ENCODE results near the gene NDST1.

DNA sequence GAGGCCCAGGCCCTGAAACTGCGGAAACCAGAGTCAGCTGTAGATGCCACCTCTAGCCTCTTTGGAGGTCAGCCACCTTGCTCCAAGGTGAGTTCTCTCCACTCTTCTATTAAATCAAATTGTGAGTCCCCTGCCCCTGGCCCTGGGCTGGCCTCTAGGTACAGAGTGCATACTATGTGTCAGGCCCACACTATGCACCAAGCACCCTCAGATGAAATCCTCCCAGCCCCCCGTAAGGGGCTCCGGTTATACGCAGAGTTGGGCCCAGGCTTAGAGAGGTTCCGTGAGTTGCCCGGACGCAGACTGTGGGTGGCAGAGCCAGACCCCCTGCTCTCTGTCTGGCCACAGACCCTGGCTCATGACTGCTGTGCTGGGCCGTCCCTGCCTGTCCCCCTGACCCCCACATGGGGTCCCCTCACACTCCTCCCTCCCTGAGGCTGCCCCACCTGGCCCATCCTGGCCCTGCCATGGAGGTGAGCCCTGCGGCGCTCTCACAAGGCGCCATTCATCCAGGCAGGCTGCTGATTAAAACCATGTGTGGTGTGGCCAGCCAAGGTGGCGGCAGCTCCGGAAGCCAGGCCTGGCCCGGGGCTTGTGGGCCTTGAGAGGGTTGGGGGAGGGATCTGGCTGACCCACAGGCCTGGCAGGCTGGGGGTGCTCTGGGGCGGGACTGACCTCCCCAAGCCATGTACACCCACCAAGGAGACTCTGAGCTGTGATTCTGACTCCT, 67.1 kb downstream of the NDST1 start:
- TF ChIP-seq, protein P1, sequence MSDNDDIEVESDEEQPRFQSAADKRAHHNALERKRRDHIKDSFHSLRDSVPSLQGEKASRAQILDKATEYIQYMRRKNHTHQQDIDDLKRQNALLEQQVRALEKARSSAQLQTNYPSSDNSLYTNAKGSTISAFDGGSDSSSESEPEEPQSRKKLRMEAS (CRISPR knock-in tag; IDR thresholded peaks at IDR 0.05), result no peak
- TF ChIP-seq, protein P2, sequence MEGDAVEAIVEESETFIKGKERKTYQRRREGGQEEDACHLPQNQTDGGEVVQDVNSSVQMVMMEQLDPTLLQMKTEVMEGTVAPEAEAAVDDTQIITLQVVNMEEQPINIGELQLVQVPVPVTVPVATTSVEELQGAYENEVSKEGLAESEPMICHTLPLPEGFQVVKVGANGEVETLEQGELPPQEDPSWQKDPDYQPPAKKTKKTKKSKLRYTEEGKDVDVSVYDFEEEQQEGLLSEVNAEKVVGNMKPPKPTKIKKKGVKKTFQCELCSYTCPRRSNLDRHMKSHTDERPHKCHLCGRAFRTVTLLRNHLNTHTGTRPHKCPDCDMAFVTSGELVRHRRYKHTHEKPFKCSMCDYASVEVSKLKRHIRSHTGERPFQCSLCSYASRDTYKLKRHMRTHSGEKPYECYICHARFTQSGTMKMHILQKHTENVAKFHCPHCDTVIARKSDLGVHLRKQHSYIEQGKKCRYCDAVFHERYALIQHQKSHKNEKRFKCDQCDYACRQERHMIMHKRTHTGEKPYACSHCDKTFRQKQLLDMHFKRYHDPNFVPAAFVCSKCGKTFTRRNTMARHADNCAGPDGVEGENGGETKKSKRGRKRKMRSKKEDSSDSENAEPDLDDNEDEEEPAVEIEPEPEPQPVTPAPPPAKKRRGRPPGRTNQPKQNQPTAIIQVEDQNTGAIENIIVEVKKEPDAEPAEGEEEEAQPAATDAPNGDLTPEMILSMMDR (IDR thresholded peaks at IDR 0.05), result no peak
- no peak for TF ChIP-seq FOXK1 (CRISPR knock-in tag; IDR thresholded peaks at IDR 0.05)
- TF ChIP-seq, protein P3, sequence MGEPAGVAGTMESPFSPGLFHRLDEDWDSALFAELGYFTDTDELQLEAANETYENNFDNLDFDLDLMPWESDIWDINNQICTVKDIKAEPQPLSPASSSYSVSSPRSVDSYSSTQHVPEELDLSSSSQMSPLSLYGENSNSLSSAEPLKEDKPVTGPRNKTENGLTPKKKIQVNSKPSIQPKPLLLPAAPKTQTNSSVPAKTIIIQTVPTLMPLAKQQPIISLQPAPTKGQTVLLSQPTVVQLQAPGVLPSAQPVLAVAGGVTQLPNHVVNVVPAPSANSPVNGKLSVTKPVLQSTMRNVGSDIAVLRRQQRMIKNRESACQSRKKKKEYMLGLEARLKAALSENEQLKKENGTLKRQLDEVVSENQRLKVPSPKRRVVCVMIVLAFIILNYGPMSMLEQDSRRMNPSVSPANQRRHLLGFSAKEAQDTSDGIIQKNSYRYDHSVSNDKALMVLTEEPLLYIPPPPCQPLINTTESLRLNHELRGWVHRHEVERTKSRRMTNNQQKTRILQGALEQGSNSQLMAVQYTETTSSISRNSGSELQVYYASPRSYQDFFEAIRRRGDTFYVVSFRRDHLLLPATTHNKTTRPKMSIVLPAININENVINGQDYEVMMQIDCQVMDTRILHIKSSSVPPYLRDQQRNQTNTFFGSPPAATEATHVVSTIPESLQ (CRISPR knock-in tag; IDR thresholded peaks at IDR 0.05), result no peak
- TF ChIP-seq, protein P4, sequence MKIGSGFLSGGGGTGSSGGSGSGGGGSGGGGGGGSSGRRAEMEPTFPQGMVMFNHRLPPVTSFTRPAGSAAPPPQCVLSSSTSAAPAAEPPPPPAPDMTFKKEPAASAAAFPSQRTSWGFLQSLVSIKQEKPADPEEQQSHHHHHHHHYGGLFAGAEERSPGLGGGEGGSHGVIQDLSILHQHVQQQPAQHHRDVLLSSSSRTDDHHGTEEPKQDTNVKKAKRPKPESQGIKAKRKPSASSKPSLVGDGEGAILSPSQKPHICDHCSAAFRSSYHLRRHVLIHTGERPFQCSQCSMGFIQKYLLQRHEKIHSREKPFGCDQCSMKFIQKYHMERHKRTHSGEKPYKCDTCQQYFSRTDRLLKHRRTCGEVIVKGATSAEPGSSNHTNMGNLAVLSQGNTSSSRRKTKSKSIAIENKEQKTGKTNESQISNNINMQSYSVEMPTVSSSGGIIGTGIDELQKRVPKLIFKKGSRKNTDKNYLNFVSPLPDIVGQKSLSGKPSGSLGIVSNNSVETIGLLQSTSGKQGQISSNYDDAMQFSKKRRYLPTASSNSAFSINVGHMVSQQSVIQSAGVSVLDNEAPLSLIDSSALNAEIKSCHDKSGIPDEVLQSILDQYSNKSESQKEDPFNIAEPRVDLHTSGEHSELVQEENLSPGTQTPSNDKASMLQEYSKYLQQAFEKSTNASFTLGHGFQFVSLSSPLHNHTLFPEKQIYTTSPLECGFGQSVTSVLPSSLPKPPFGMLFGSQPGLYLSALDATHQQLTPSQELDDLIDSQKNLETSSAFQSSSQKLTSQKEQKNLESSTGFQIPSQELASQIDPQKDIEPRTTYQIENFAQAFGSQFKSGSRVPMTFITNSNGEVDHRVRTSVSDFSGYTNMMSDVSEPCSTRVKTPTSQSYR (CRISPR knock-in tag; IDR thresholded peaks at IDR 0.05), result no peak
- no peak for TF ChIP-seq TP53 (CRISPR knock-in tag; IDR thresholded peaks at IDR 0.05)
- TF ChIP-seq ETV6 (CRISPR knock-in tag; IDR thresholded peaks at IDR 0.05), result no peak
